Gastroesophageal sphincter (tissue), 4 donors: Measurements from ENCODE around the gene GFAP. TPM values are rescaled to one million over a fixed set of nuclear protein-coding genes. Genes with fewer than 3 reads are reported as not detected.

Experiments used
- ATAC-seq: fragments of 150-250 bp; one replicate; pipeline ENCODE4 v1.9.1; 2016; ENCODE audit warnings: mild to moderate bottlenecking, moderate library complexity
- H3K27ac ChIP-seq, 4 donors: fragments of 200-600 bp; sonication (generic) in 3 of 4; 1 replicate in 3 of 4; 2 replicates in 1 of 4; pipeline ENCODE4 v1.5.1; 2016 to 2019
- H3K27me3 ChIP-seq: fragments of 200-600 bp; sonication (generic); one replicate; pipeline ENCODE4 v1.5.1; 2019
- H3K36me3 ChIP-seq, 2 donors: fragments of 200-600 bp; sonication (generic); one replicate each; pipeline ENCODE4 v1.5.1; 2019; ENCODE audit warnings: control low read depth in 1 of 2
- H3K4me1 ChIP-seq, 3 donors: fragments of 200-600 bp; sonication (generic); 1 replicate in 2 of 3; 2 replicates in 1 of 3; pipeline ENCODE4 v1.5.1; 2016 to 2019; ENCODE audit warnings: control low read depth in 2 of 3
- H3K4me3 ChIP-seq, 2 donors: fragments of 200-600 bp; sonication (generic); one replicate each; pipeline ENCODE4 v1.5.1; 2019; ENCODE audit warnings: mild to moderate bottlenecking in 1 of 2, moderate library complexity in 1 of 2
- H3K9me3 ChIP-seq, 3 donors: fragments of 200-600 bp; sonication (generic); one replicate each; pipeline ENCODE4 v1.5.1; 2017 to 2019; ENCODE audit warnings: control low read depth in 2 of 3
- CTCF ChIP-seq, 4 experiments: fragments of 200-600 bp in 2 of 4; fragments of 450-650 bp in 2 of 4; sonication (generic) in 1 of 4; IDR thresholded peaks; one replicate each; pipeline ENCODE4 v1.5.1; 2017 to 2019; ENCODE audit warnings: antibody characterized with exemption in 4 of 4, mild to moderate bottlenecking in 2 of 4, moderate library complexity in 2 of 4
- EP300 ChIP-seq: sonication (generic); formaldehyde crosslinking; IDR thresholded peaks from one replicate; pipeline ENCODE4 v1.6.1; 2017; ENCODE audit warnings: antibody characterized with exemption, mild to moderate bottlenecking
- POLR2A ChIP-seq, 2 donors: fragments of 450-650 bp; IDR thresholded peaks; one replicate each; pipeline ENCODE4 v1.6.1; 2017; ENCODE audit warnings: antibody characterized with exemption in 2 of 2, mild to moderate bottlenecking in 2 of 2, moderate library complexity in 1 of 2
- POLR2AphosphoS5 ChIP-seq: sonication (generic); formaldehyde crosslinking; IDR thresholded peaks from one replicate; pipeline ENCODE4 v1.6.1; 2017; ENCODE audit warnings: antibody characterized with exemption
- WGBS, 2 donors: methylation state at CpG; one replicate each; pipeline ENCODE4 v1.1.5; 2018; ENCODE audit warnings: low coverage in 1 of 2; 5-methylcytosine and 5-hydroxymethylcytosine counted together
- total RNA-seq, 4 donors: library from RNA; depleted of rRNA; stranded (reverse); fragments of >200 nt; gene quantifications; one replicate each; pipeline ENCODE4 v1.1.0, GENCODE V29; 2016

The GFAP gene
- total RNA-seq, 4 donors from 2014 or later: 0.77 to 3.8 (median 1.1) TPM; not detected in 1

- no peak for ATAC-seq
- Histone ChIP-seq H3K27ac (no peak overlapping the region), H3K9me3 (no peaks in the 10 kb centered on the region), H3K36me3 (no peaks in the 10 kb centered on the region), H3K4me3 (no peak overlapping the region), H3K27me3 (no peaks in the 10 kb centered on the region), H3K4me1 (peaks cover 0 to 5% (median 4%) of the 10 kb centered on the region in 3 donors)
- TF ChIP-seq EP300 (no peak), POLR2AphosphoS5 (no peak), POLR2A (IDR thresholded peaks at IDR 0.05) (no peak), CTCF (IDR thresholded peaks at IDR 0.05) (no peak)
- WGBS, 2 donors: 61 to 66% methylated on average over 3 to 4 of the region's 4 CpGs
Observed at GRCh38 chr17:44942456-44942855, 27.2 kb upstream of the GFAP start.

GRCh38 chr17:44941712-44942331 lies 26.5 kb upstream of the GFAP start:
- no peaks in the 10 kb centered on the region for H3K4me1 ChIP-seq
- H3K9me3 ChIP-seq: no peaks in the 10 kb centered on the region
- H3K27me3 ChIP-seq: no peaks in the 10 kb centered on the region
- no peak overlapping the region for H3K27ac ChIP-seq
- H3K4me3 ChIP-seq: no peak overlapping the region
- ATAC-seq: no peak
- H3K36me3 ChIP-seq: no peaks in the 10 kb centered on the region
- TF ChIP-seq EP300 (no peak), CTCF (IDR thresholded peaks at IDR 0.05) (no peak), POLR2AphosphoS5 (no peak), POLR2A (IDR thresholded peaks at IDR 0.05) (no peak)
- 37 to 65% methylated on average over 2 to 4 of the region's 9 CpGs for WGBS, 2 donors

GRCh38 chr17:44940768-44941167 lies 25.5 kb upstream of the GFAP start:
- WGBS, 2 donors: 32 to 70% methylated on average over 1 of the region's 1 CpG
- Histone ChIP-seq H3K27me3 (no peaks in the 10 kb centered on the region), H3K36me3 (no peaks in the 10 kb centered on the region), H3K9me3 (no peaks in the 10 kb centered on the region), H3K4me1 (no peaks in the 10 kb centered on the region), H3K27ac (no peak overlapping the region), H3K4me3 (no peak overlapping the region)
- TF ChIP-seq CTCF (IDR thresholded peaks at IDR 0.05) (no peak), EP300 (no peak), POLR2AphosphoS5 (no peak), POLR2A (IDR thresholded peaks at IDR 0.05) (no peak)
- no peak for ATAC-seq

- Histone ChIP-seq H3K36me3 (no peaks in the 10 kb centered on the region), H3K4me1 (no peaks in the 10 kb centered on the region), H3K27me3 (no peaks in the 10 kb centered on the region), H3K4me3 (no peak overlapping the region), H3K9me3 (no peaks in the 10 kb centered on the region), H3K27ac (no peak overlapping the region)
- no peak for TF ChIP-seq CTCF (IDR thresholded peaks at IDR 0.05)
- TF ChIP-seq EP300: no peak
- TF ChIP-seq POLR2AphosphoS5: no peak
- TF ChIP-seq POLR2A (IDR thresholded peaks at IDR 0.05): no peak
- 36 to 50% methylated on average over 4 of the region's 4 CpGs for WGBS, 2 donors
- no peak for ATAC-seq
Observed at GRCh38 chr17:44940317-44940716, 25.0 kb upstream of the GFAP start.

GRCh38 chr17:44935116-44935515 lies 19.8 kb upstream of the GFAP start:
- ATAC-seq: no peak
- Histone ChIP-seq H3K27ac (no peak overlapping the region), H3K36me3 (no peaks in the 10 kb centered on the region), H3K4me3 (no peak overlapping the region), H3K9me3 (no peaks in the 10 kb centered on the region), H3K27me3 (no peaks in the 10 kb centered on the region), H3K4me1 (no peaks in the 10 kb centered on the region)
- 86% methylated on average over 5 of the region's 9 CpGs; no CpG with 5 or more reads in 1 of the 2 donors for WGBS, 2 donors
- no peak for TF ChIP-seq CTCF (IDR thresholded peaks at IDR 0.05)
